Endothelial cell of umbilical vein (primary cell): ENCODE results near the gene TMPRSS15.

Experiments
- EZH2 ChIP-seq: IDR thresholded peaks from 2 replicates; pipeline ENCODE4 v1.6.1; 2012; ENCODE audit warnings: borderline replicate concordance, low read depth, mild to moderate bottlenecking, moderate library complexity, low read length, inconsistent platforms; ENCODE audit not compliant: severe bottlenecking
- POLR2AphosphoS5 ChIP-seq: IDR thresholded peaks from 2 replicates; pipeline ENCODE4 v1.6.1; 2012; ENCODE audit warnings: low read depth, mild to moderate bottlenecking, control low read depth, low read length, moderate library complexity; ENCODE audit not compliant: insufficient read depth
- TF ChIP-seq, protein P1 (sequence below), 2 donors: IDR thresholded peaks; 1 replicate in 1 of 2; 2 replicates in 1 of 2; pipeline ENCODE4 v1.5.1; 2011; ENCODE audit warnings: low read length in 2 of 2, mild to moderate bottlenecking in 2 of 2, moderate library complexity in 2 of 2, control low read depth in 1 of 2, inconsistent platforms in 1 of 2, low read depth in 1 of 2; ENCODE audit not compliant: insufficient read depth in 1 of 2; ENCODE audit errors: extremely low read depth in 1 of 2

DNA sequence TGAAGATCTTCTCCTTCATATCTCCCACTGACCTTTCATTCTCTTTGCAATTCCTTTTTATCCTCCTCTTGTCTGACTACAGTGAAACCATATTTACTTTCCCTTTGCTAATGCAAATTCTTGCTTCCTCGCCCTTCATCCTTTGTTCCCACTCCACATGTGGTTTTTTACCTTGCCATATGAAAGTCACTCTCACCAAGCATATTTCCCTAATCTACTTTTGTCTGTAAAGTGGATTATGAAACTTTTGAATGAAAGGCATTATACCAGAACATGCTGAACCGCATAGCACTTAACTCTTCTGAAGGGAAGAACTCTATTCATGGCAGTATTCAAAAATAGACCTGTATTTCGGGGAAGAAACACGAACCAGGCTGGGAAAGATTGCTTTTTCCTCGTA, 8.0 kb upstream of the TMPRSS15 start:
- TF ChIP-seq EZH2, result no peak
- TF ChIP-seq, protein P1, sequence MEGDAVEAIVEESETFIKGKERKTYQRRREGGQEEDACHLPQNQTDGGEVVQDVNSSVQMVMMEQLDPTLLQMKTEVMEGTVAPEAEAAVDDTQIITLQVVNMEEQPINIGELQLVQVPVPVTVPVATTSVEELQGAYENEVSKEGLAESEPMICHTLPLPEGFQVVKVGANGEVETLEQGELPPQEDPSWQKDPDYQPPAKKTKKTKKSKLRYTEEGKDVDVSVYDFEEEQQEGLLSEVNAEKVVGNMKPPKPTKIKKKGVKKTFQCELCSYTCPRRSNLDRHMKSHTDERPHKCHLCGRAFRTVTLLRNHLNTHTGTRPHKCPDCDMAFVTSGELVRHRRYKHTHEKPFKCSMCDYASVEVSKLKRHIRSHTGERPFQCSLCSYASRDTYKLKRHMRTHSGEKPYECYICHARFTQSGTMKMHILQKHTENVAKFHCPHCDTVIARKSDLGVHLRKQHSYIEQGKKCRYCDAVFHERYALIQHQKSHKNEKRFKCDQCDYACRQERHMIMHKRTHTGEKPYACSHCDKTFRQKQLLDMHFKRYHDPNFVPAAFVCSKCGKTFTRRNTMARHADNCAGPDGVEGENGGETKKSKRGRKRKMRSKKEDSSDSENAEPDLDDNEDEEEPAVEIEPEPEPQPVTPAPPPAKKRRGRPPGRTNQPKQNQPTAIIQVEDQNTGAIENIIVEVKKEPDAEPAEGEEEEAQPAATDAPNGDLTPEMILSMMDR (IDR thresholded peaks at IDR 0.05; ENCODE audit: extremely low read depth in 1 of 2, insufficient read depth in 1 of 2, low read depth in 1 of 2, low read length in 2 of 2), result no peak
- no peak for TF ChIP-seq POLR2AphosphoS5
